Neuronal stem cell (in vitro differentiated cells): ENCODE measurements around the gene HNRNPA2B1.

ENCODE experiments used
- DNase-seq: peaks from one replicate; pipeline ENCODE4 v3.0.0-alpha.2; 2013; ENCODE audit warnings: low spot score
- H2AFZ ChIP-seq: one replicate; pipeline ENCODE4 v1.6.1; 2013; ENCODE audit warnings: mild to moderate bottlenecking, low read length, inconsistent platforms
- H2AK5ac ChIP-seq: 2 replicates; pipeline ENCODE4 v1.6.1; 2013; ENCODE audit warnings: low read depth, mild to moderate bottlenecking, inconsistent platforms, low read length, moderate library complexity, mixed read lengths
- H2BK120ac ChIP-seq: 2 replicates; pipeline ENCODE4 v1.6.1; 2013; ENCODE audit warnings: low read depth, mild to moderate bottlenecking, inconsistent platforms, low read length, moderate library complexity, mixed read lengths
- H2BK12ac ChIP-seq: one replicate; pipeline ENCODE4 v1.6.1; 2013; ENCODE audit warnings: low read length, inconsistent platforms
- H2BK15ac ChIP-seq: 2 replicates; pipeline ENCODE4 v1.6.1; 2013; ENCODE audit warnings: mild to moderate bottlenecking, low read length, inconsistent platforms, mixed read lengths
- H2BK5ac ChIP-seq: one replicate; pipeline ENCODE4 v1.6.1; 2013; ENCODE audit warnings: inconsistent platforms, mild to moderate bottlenecking, low read length, moderate library complexity
- H3K14ac ChIP-seq: one replicate; pipeline ENCODE4 v1.6.1; 2013; ENCODE audit warnings: low read length, inconsistent platforms
- H3K18ac ChIP-seq: 2 replicates; pipeline ENCODE4 v1.6.1; 2013; ENCODE audit warnings: low read length, inconsistent platforms
- H3K23ac ChIP-seq: 2 replicates; pipeline ENCODE4 v1.6.1; 2013; ENCODE audit warnings: low read depth, mild to moderate bottlenecking, mixed read lengths, low read length, inconsistent platforms; ENCODE audit not compliant: poor library complexity
- H3K27ac ChIP-seq: replicated peaks from 3 replicates; pipeline ENCODE4 v1.5.1; 2013; ENCODE audit warnings: low read length, inconsistent platforms
- H3K27me3 ChIP-seq, 3 experiments: 2 replicates each; pipeline ENCODE4 v1.6.1; 2013; ENCODE audit warnings: low read length in 3 of 3, mild to moderate bottlenecking in 2 of 3, inconsistent platforms in 1 of 3, low read depth in 1 of 3, mixed read lengths in 1 of 3, moderate library complexity in 1 of 3; ENCODE audit not compliant: control insufficient read depth in 3 of 3, insufficient read depth in 3 of 3
- H3K36me3 ChIP-seq, 2 donors: replicated peaks in 1 of 2; 2 replicates each; pipeline ENCODE4 v1.6.1; 2013; ENCODE audit warnings: low read length in 2 of 2; ENCODE audit not compliant: control insufficient read depth in 2 of 2, insufficient read depth in 2 of 2
- H3K4ac ChIP-seq: 2 replicates; pipeline ENCODE4 v1.6.1; 2013; ENCODE audit warnings: inconsistent platforms, mild to moderate bottlenecking, low read length, moderate library complexity
- H3K4me1 ChIP-seq, 2 donors: 1 replicate in 1 of 2; 2 replicates in 1 of 2; pipeline ENCODE4 v1.6.1; 2013; ENCODE audit warnings: low read length in 2 of 2, low read depth in 1 of 2; ENCODE audit not compliant: control insufficient read depth in 2 of 2, insufficient read depth in 1 of 2
- H3K4me2 ChIP-seq: one replicate; pipeline ENCODE4 v1.6.1; 2013; ENCODE audit warnings: mild to moderate bottlenecking, low read length, inconsistent platforms; ENCODE audit not compliant: insufficient read depth, poor library complexity, severe bottlenecking
- H3K4me3 ChIP-seq, 2 donors: 2 replicates each; pipeline ENCODE4 v1.5.1; 2013; ENCODE audit warnings: low read length in 2 of 2, mild to moderate bottlenecking in 2 of 2, inconsistent platforms in 1 of 2, moderate library complexity in 1 of 2
- H3K79me1 ChIP-seq: one replicate; pipeline ENCODE4 v1.6.1; 2013; ENCODE audit warnings: low read depth, mild to moderate bottlenecking, inconsistent platforms, low read length, moderate library complexity
- H3K9ac ChIP-seq: one replicate; pipeline ENCODE4 v1.6.1; 2013; ENCODE audit warnings: mild to moderate bottlenecking, low read depth, low read length, inconsistent platforms; ENCODE audit not compliant: poor library complexity
- H3K9me3 ChIP-seq, 2 donors: replicated peaks in 1 of 2; 2 replicates each; pipeline versions ENCODE3 to v1.6.1; 2013; ENCODE audit warnings: low read length in 2 of 2, mild to moderate bottlenecking in 2 of 2, inconsistent platforms in 1 of 2, low read depth in 1 of 2, mixed read lengths in 1 of 2, moderate library complexity in 1 of 2; ENCODE audit not compliant: control insufficient read depth in 2 of 2, insufficient read depth in 1 of 2
- H4K8ac ChIP-seq: one replicate; pipeline ENCODE4 v1.6.1; 2013; ENCODE audit warnings: low read depth, mild to moderate bottlenecking, inconsistent platforms, low read length, moderate library complexity
- H4K91ac ChIP-seq: one replicate; pipeline ENCODE4 v1.6.1; 2013; ENCODE audit warnings: low read length, low read depth, mild to moderate bottlenecking, inconsistent platforms; ENCODE audit not compliant: poor library complexity
- WGBS, 2 donors: extraction: QIAGEN DNeasy Blood & Tissue Kit; methylation state at CpG; one replicate each; pipeline ENCODE4 v1.1.7; 2013; ENCODE audit warnings: missing lambda C conversion rate in 2 of 2, mixed read lengths in 1 of 2; ENCODE audit not compliant: insufficient read length in 2 of 2, insufficient replicate concordance in 1 of 2; ENCODE audit errors: extremely low coverage in 2 of 2; 5-methylcytosine and 5-hydroxymethylcytosine counted together

HNRNPA2B1 gene

DNA sequence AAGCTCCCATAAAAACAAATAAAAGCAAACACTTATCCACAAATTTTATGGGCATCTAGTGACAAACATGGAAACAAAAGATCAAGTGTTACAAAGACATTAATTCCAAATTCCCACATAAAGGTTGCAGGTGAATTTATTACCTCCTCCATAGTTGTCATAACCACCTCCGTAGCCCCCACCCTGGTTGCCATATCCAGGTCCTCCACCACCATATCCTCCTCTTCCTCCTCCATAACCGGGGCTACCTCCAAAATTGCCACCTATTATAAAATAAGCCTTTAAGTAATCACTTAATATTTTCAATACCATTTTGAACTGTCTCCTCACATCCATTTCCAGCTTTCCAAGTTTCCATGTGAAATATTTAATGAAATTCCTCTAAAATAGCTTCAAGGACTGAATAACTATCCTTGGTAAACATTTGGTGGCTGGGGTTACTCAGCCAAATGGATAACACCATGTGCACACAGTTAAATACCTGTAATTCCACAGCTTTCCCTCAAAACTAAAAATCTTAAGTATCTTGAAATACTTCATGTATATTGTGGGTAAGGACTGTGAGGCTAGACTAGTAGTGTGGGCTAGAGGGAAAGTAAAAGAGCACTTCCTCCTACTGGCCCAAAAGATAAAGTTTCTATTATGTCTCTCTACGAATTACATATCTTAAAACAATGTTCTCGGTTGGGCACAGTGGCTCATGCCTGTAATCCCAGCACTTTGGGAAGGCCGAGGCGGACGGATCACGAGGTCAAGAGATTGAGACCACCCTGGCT lies 6.9 kb downstream of the HNRNPA2B1 start:
- Histone ChIP-seq H2AK5ac (no peak overlapping the region), H2BK5ac (no peak overlapping the region), H3K27me3 (no peaks in the 10 kb centered on the region), H3K79me1 (peaks cover 3% of the 10 kb centered on the region), H3K36me3 (peaks cover 30 to 100% of the 10 kb centered on the region in 2 donors), H2BK120ac (no peak overlapping the region), H3K4me2 (peak overlapping the region; percentile 3), H2AFZ (no peak overlapping the region), H4K8ac (no peak overlapping the region), H3K4me1 (peaks cover 3 to 17% of the 10 kb centered on the region in 2 donors), H3K18ac (no peak overlapping the region), H3K27ac (no peak overlapping the region), H3K9me3 (no peaks in the 10 kb centered on the region), H2BK12ac (no peak overlapping the region), H2BK15ac (no peak overlapping the region), H3K23ac (no peak overlapping the region), H3K4ac (no peak overlapping the region), H4K91ac (no peak overlapping the region), H3K14ac (no peak overlapping the region), H3K4me3 (no peak overlapping the region), H3K9ac (no peak overlapping the region)
- DNase-seq: no peak
- no CpG with 5 or more reads among the region's 8 CpGs for WGBS, 2 donors

DNA sequence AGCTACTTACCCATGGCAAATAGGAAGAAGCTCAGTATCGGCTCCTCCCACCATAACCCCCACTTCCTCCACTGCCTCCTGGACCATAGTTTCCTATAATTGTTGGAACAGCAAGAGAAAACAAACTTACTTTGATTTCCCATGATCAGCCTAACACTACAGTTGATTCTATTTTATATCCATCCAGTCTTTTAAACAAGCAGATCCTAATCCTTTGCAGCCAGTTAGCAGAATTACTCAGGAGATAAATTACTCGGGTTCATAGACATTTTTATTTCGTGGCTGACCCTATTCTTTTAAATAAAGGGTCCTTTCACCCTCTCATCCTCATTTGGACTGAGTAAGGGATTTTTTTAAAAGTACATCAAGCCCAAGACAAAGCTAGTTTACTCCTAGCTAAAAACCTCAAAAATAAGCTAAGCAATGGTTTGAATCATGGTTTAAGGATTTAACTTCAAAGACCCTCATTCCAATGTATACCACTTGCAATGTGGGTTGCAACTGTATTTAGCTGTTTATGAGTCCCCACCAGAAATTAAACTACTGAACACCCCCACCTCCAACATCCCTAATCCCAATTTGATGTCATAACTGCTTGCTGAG lies 8.0 kb downstream of the HNRNPA2B1 start:
- Histone ChIP-seq H3K4me3 (no peak overlapping the region), H3K4ac (no peak overlapping the region), H3K79me1 (peaks cover 3% of the 10 kb centered on the region), H4K8ac (no peak overlapping the region), H2BK5ac (no peak overlapping the region), H2BK120ac (no peak overlapping the region), H3K36me3 (peaks cover 32 to 100% of the 10 kb centered on the region in 2 donors), H3K27ac (no peak overlapping the region), H2BK12ac (no peak overlapping the region), H2AK5ac (no peak overlapping the region), H3K4me2 (no peak overlapping the region), H2BK15ac (no peak overlapping the region), H4K91ac (no peak overlapping the region), H3K4me1 (peaks cover 3 to 17% of the 10 kb centered on the region in 2 donors), H2AFZ (no peak overlapping the region), H3K9ac (no peak overlapping the region), H3K27me3 (no peaks in the 10 kb centered on the region), H3K18ac (no peak overlapping the region), H3K14ac (no peak overlapping the region), H3K9me3 (no peaks in the 10 kb centered on the region), H3K23ac (no peak overlapping the region)
- DNase-seq: no peak
- no CpG with 5 or more reads among the region's 3 CpGs for WGBS, 2 donors

- Histone ChIP-seq H4K91ac (no peak overlapping the region), H3K4me3 (no peak overlapping the region), H3K18ac (no peak overlapping the region), H3K4me1 (peaks cover 3 to 17% of the 10 kb centered on the region in 2 donors), H3K27ac (no peak overlapping the region), H3K23ac (no peak overlapping the region), H2BK15ac (no peak overlapping the region), H3K4me2 (no peak overlapping the region), H2BK12ac (no peak overlapping the region), H3K9me3 (no peaks in the 10 kb centered on the region), H3K9ac (no peak overlapping the region), H4K8ac (no peak overlapping the region), H3K79me1 (peaks cover 3% of the 10 kb centered on the region), H3K27me3 (no peaks in the 10 kb centered on the region), H3K4ac (no peak overlapping the region), H2BK5ac (no peak overlapping the region), H2BK120ac (no peak overlapping the region), H3K36me3 (peaks cover 30 to 98% of the 10 kb centered on the region in 2 donors), H2AFZ (no peak overlapping the region), H3K14ac (no peak overlapping the region), H2AK5ac (no peak overlapping the region)
- no CpG with 5 or more reads among the region's 1 CpG for WGBS, 2 donors
- DNase-seq: no peak
Observed at GRCh38 chr7:26191974-26192479, 8.5 kb downstream of the HNRNPA2B1 start.

DNA sequence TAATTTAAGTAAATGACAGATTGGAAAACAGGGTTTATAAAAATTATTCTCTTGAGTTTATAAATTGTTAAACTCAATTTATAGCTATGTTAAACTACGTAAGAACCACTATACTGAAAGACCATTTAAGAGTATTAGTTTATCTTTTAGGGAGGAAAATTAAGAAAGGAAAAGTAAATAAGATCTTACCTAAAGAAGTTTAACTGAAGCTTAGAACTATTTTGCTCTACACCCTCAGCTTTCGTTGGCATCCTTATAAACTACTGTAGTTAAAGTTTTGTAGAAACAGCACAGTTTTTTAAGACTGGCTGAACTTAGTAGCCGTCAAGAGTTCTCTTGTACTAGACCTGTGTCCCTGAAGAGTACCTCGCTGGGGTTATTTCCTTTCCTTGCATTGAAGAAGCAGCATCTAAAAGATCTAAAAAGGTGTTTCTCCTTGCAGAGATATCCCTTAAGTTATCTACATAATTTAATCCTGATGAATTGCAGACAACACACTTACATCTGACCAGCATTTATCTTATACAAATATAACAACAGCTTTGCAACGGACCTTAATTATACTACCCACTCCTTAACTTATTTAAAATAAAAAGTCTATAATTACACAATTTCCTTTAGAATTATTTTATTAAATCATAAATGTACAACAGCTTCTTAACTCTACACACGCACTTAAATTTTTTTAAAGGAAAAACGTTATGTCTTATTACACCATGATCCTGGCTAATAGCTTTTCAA lies 9.1 kb downstream of the HNRNPA2B1 start:
- H2AFZ ChIP-seq: no peak overlapping the region
- H2AK5ac ChIP-seq: no peak overlapping the region
- H4K8ac ChIP-seq: no peak overlapping the region
- no peak overlapping the region for H3K27ac ChIP-seq
- no peak overlapping the region for H3K18ac ChIP-seq
- H3K14ac ChIP-seq: no peak overlapping the region
- H2BK12ac ChIP-seq: no peak overlapping the region
- H2BK5ac ChIP-seq: no peak overlapping the region
- H3K9me3 ChIP-seq: no peaks in the 10 kb centered on the region
- WGBS, 2 donors: 100% methylated on average over 1 of the region's 7 CpGs; no CpG with 5 or more reads in 1 of the 2 donors
- H3K23ac ChIP-seq: no peak overlapping the region
- H3K9ac ChIP-seq: no peak overlapping the region
- no peak overlapping the region for H3K4me2 ChIP-seq
- no peak overlapping the region for H2BK120ac ChIP-seq
- H3K27me3 ChIP-seq: no peaks in the 10 kb centered on the region
- H3K4me3 ChIP-seq: no peak overlapping the region
- H3K79me1 ChIP-seq: peaks cover 3% of the 10 kb centered on the region
- H3K36me3 ChIP-seq: peaks cover 28 to 97% of the 10 kb centered on the region in 2 donors
- no peak for DNase-seq
- no peak overlapping the region for H2BK15ac ChIP-seq
- H4K91ac ChIP-seq: no peak overlapping the region
- H3K4me1 ChIP-seq: peaks cover 3 to 11% of the 10 kb centered on the region in 2 donors
- no peak overlapping the region for H3K4ac ChIP-seq
